ENCODE data around the gene LANCL2. TPM values are rescaled to one million over a fixed set of nuclear protein-coding genes. Genes with fewer than 3 reads are reported as not detected.

LANCL2 gene
- total RNA-seq, 6 donors from 2014 or later = 4.6 to 19.9 (median 12.6) TPM

GRCh38 chr7:55438757-55439525 lies 73.8 kb downstream of the LANCL2 start:
- H3K27ac ChIP-seq = no peak overlapping the region
- H3K9me3 ChIP-seq = no peaks in the 10 kb centered on the region
- H3K36me3 ChIP-seq = no peaks in the 10 kb centered on the region
- no peak for TF ChIP-seq POLR2A (IDR thresholded peaks at IDR 0.05)
- no peak for TF ChIP-seq EP300 (IDR thresholded peaks at IDR 0.05)
- TF ChIP-seq POLR2AphosphoS5 (IDR thresholded peaks at IDR 0.05) = no peak
- TF ChIP-seq, protein P1, sequence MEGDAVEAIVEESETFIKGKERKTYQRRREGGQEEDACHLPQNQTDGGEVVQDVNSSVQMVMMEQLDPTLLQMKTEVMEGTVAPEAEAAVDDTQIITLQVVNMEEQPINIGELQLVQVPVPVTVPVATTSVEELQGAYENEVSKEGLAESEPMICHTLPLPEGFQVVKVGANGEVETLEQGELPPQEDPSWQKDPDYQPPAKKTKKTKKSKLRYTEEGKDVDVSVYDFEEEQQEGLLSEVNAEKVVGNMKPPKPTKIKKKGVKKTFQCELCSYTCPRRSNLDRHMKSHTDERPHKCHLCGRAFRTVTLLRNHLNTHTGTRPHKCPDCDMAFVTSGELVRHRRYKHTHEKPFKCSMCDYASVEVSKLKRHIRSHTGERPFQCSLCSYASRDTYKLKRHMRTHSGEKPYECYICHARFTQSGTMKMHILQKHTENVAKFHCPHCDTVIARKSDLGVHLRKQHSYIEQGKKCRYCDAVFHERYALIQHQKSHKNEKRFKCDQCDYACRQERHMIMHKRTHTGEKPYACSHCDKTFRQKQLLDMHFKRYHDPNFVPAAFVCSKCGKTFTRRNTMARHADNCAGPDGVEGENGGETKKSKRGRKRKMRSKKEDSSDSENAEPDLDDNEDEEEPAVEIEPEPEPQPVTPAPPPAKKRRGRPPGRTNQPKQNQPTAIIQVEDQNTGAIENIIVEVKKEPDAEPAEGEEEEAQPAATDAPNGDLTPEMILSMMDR (IDR thresholded peaks at IDR 0.05) = no peak
- ATAC-seq (ENCODE audit: low FRiP score in 2 of 2) (peak in 1 of 2 donors; percentile 39), DNase-seq (peak; percentile 38 to 64)
- WGBS, 2 donors = 53 to 55% methylated on average over 19 of the region's 19 CpGs
- H3K27me3 ChIP-seq = no peaks in the 10 kb centered on the region
- H3K4me1 ChIP-seq = no peaks in the 10 kb centered on the region
- no peak overlapping the region for H3K4me3 ChIP-seq

GRCh38 chr7:55439627-55440026 lies 74.5 kb downstream of the LANCL2 start:
- no peaks in the 10 kb centered on the region for H3K9me3 ChIP-seq
- no peak for DNase-seq
- H3K4me1 ChIP-seq = no peaks in the 10 kb centered on the region
- no peaks in the 10 kb centered on the region for H3K27me3 ChIP-seq
- no peak overlapping the region for H3K27ac ChIP-seq
- H3K4me3 ChIP-seq = no peak overlapping the region
- ATAC-seq (ENCODE audit: low FRiP score in 2 of 2) = no peak
- no peak for TF ChIP-seq POLR2A (IDR thresholded peaks at IDR 0.05)
- TF ChIP-seq, protein P1 (IDR thresholded peaks at IDR 0.05) = no peak
- TF ChIP-seq EP300 (IDR thresholded peaks at IDR 0.05) = no peak
- TF ChIP-seq POLR2AphosphoS5 (IDR thresholded peaks at IDR 0.05) = no peak
- no peaks in the 10 kb centered on the region for H3K36me3 ChIP-seq
- 68% methylated on average over 10 of the region's 10 CpGs for WGBS, 2 donors

GRCh38 chr7:55440040-55440690 lies 75.0 kb downstream of the LANCL2 start:
- TF ChIP-seq, protein P1 (IDR thresholded peaks at IDR 0.05) = no peak
- TF ChIP-seq EP300 (IDR thresholded peaks at IDR 0.05) (no peak), POLR2AphosphoS5 (IDR thresholded peaks at IDR 0.05) (no peak), POLR2A (IDR thresholded peaks at IDR 0.05) (no peak)
- no peaks in the 10 kb centered on the region for H3K9me3 ChIP-seq
- DNase-seq (peak in 1 of 2 donors; percentile 44), ATAC-seq (ENCODE audit: low FRiP score in 2 of 2) (peak in 1 of 2 donors; percentile 4)
- H3K4me1 ChIP-seq = no peaks in the 10 kb centered on the region
- no peak overlapping the region for H3K4me3 ChIP-seq
- no peaks in the 10 kb centered on the region for H3K27me3 ChIP-seq
- H3K27ac ChIP-seq = no peak overlapping the region
- 73 to 80% methylated on average over 13 of the region's 13 CpGs for WGBS, 2 donors
- H3K36me3 ChIP-seq = no peaks in the 10 kb centered on the region

GRCh38 chr7:55441002-55441401 lies 75.9 kb downstream of the LANCL2 start:
- no peak for DNase-seq
- WGBS, 2 donors = 94 to 100% methylated on average over 4 to 5 of the region's 5 CpGs
- TF ChIP-seq POLR2A (IDR thresholded peaks at IDR 0.05) = no peak
- TF ChIP-seq, protein P1 (IDR thresholded peaks at IDR 0.05) = no peak
- no peak for TF ChIP-seq POLR2AphosphoS5 (IDR thresholded peaks at IDR 0.05)

More at GRCh38 chr7:55441002-55441401, 75.9 kb downstream of the LANCL2 start:
- ATAC-seq (ENCODE audit: low FRiP score in 2 of 2) = no peak
- Histone ChIP-seq H3K9me3 (no peaks in the 10 kb centered on the region), H3K27ac (no peak overlapping the region), H3K4me1 (no peaks in the 10 kb centered on the region), H3K4me3 (no peak overlapping the region), H3K27me3 (no peaks in the 10 kb centered on the region), H3K36me3 (no peaks in the 10 kb centered on the region)
